B cell (primary cell): Measurements from ENCODE around the gene KLK6. TPM values are rescaled to one million over a fixed set of nuclear protein-coding genes. Genes with fewer than 3 reads are reported as not detected.

Experiments
- ATAC-seq: fragments of 200-7000 bp; cut with Tn5 transposase; one replicate; pipeline ENCODE4 v1.10.0; 2021; ENCODE audit warnings: low read depth, mild to moderate bottlenecking, moderate number of reproducible peaks, moderate library complexity
- CTCF ChIA-PET: fragments of 350-600 bp; sonication (Branson Sonifier 250); formaldehyde crosslinking; loops from one replicate; lab custom pipeline; 2021; ENCODE audit warnings: antibody characterized with exemption, inconsistent platforms; lab: Charles Lee
- POLR2A ChIA-PET: fragments of 350-600 bp; sonication (Branson Sonifier 250); formaldehyde crosslinking; loops from one replicate; lab custom pipeline; 2021; ENCODE audit warnings: antibody characterized with exemption; lab: Charles Lee
- DNase-seq: peaks from one replicate; pipeline ENCODE4 v3.0.0; 2013
- H2AFZ ChIP-seq: 2 replicates; pipeline ENCODE4 v1.6.1; 2012; ENCODE audit warnings: mild to moderate bottlenecking, low read depth, low read length; ENCODE audit not compliant: insufficient read depth, poor library complexity, severe bottlenecking
- H3K27ac ChIP-seq, 2 donors: 1 replicate in 1 of 2; 2 replicates in 1 of 2; pipeline ENCODE4 v1.5.1; 2012 to 2013; ENCODE audit warnings: low read length in 2 of 2, mild to moderate bottlenecking in 2 of 2, moderate library complexity in 1 of 2
- H3K27me3 ChIP-seq, 4 experiments: fragments of 200-600 bp in 1 of 4; sonication (generic) in 1 of 4; replicated peaks in 1 of 4; 1 replicate in 2 of 4; 2 replicates in 2 of 4; pipeline versions ENCODE4 v1.6.1 to v1.7.0; 2013 to 2016; ENCODE audit warnings: low read length in 3 of 4, mild to moderate bottlenecking in 2 of 4, mixed read lengths in 1 of 4, moderate library complexity in 1 of 4; ENCODE audit not compliant: insufficient read depth in 4 of 4, control insufficient read depth in 3 of 4; ENCODE audit errors: control extremely low read depth in 1 of 4
- H3K36me3 ChIP-seq, 2 experiments: replicated peaks in 1 of 2; 1 replicate in 1 of 2; 2 replicates in 1 of 2; pipeline versions ENCODE4 v1.6.1 to v1.7.1; 2013; ENCODE audit warnings: low read length in 1 of 2; ENCODE audit not compliant: insufficient read depth in 2 of 2, control insufficient read depth in 1 of 2; ENCODE audit errors: control extremely low read depth in 1 of 2, extremely low read depth in 1 of 2
- H3K4me1 ChIP-seq, 2 donors: fragments of 200-600 bp in 1 of 2; sonication (generic) in 1 of 2; 1 replicate in 1 of 2; 2 replicates in 1 of 2; pipeline versions ENCODE4 v1.5.1 to v1.6.1; 2013 to 2017; ENCODE audit warnings: low read length in 2 of 2; ENCODE audit not compliant: control insufficient read depth in 2 of 2, insufficient read depth in 2 of 2
- H3K4me2 ChIP-seq: replicated peaks from 2 replicates; pipeline ENCODE3; 2012; ENCODE audit warnings: mild to moderate bottlenecking, low read depth, low read length; ENCODE audit not compliant: poor library complexity, severe bottlenecking
- H3K4me3 ChIP-seq, 5 experiments: fragments of 200-600 bp in 1 of 5; sonication (generic) in 1 of 5; 1 replicate in 3 of 5; 2 replicates in 2 of 5; pipeline versions ENCODE4 v1.5.1 to v1.7.0; 2011 to 2016; ENCODE audit warnings: low read length in 4 of 5, mild to moderate bottlenecking in 4 of 5, low read depth in 2 of 5, control low read depth in 1 of 5, moderate library complexity in 1 of 5; ENCODE audit not compliant: insufficient read depth in 1 of 5; ENCODE audit errors: control extremely low read depth in 1 of 5, extremely low read depth in 1 of 5
- H3K79me2 ChIP-seq: fragments of 200-600 bp; sonication (generic); one replicate; pipeline ENCODE4 v1.6.0; 2016; ENCODE audit warnings: low read length; ENCODE audit not compliant: control insufficient read depth, insufficient read depth
- H3K9ac ChIP-seq: fragments of 200-600 bp; sonication (generic); 2 replicates; pipeline ENCODE4 v1.6.1; 2017; ENCODE audit warnings: mild to moderate bottlenecking, low read length, moderate library complexity
- H3K9me3 ChIP-seq, 3 donors: one replicate each; pipeline versions ENCODE4 v1.6.1 to v1.7.1; 2013; ENCODE audit warnings: low read length in 2 of 3; ENCODE audit not compliant: control insufficient read depth in 2 of 3, insufficient read depth in 1 of 3; ENCODE audit errors: control extremely low read depth in 1 of 3
- H4K20me1 ChIP-seq: 2 replicates; pipeline ENCODE4 v1.6.0; 2012; ENCODE audit warnings: mild to moderate bottlenecking, low read length; ENCODE audit not compliant: insufficient read depth, control insufficient read depth, poor library complexity, severe bottlenecking
- H3K27ac Mint-ChIP-seq: one replicate; pipeline ENCODE4 v1.8.0; 2021; ENCODE audit warnings: mixed read lengths
- H3K27me3 Mint-ChIP-seq: one replicate; pipeline ENCODE4 v1.8.0; 2021; ENCODE audit warnings: mixed read lengths
- H3K4me1 Mint-ChIP-seq: one replicate; pipeline ENCODE4 v1.8.0; 2021; ENCODE audit warnings: mixed read lengths
- H3K4me3 Mint-ChIP-seq: one replicate; pipeline ENCODE4 v1.8.0; 2021; ENCODE audit warnings: mixed read lengths
- H3K9me3 Mint-ChIP-seq: one replicate; pipeline ENCODE4 v1.8.0; 2022; ENCODE audit warnings: mixed read lengths; ENCODE audit not compliant: insufficient read depth
- CTCF ChIP-seq: fragments of 200-600 bp; IDR thresholded peaks from one replicate; pipeline ENCODE4 v1.8.0; 2022; ENCODE audit warnings: antibody characterized with exemption, mild to moderate bottlenecking
- EZH2 ChIP-seq: IDR thresholded peaks from 2 replicates; pipeline ENCODE4 v1.6.1; 2012; ENCODE audit warnings: borderline replicate concordance, low read depth, mild to moderate bottlenecking, moderate library complexity, low read length; ENCODE audit not compliant: insufficient read depth, poor library complexity, severe bottlenecking
- WGBS: methylation state at CpG from one replicate; pipeline ENCODE4 v1.1.5; 2013; ENCODE audit warnings: missing lambda C conversion rate; ENCODE audit not compliant: insufficient coverage; 5-methylcytosine and 5-hydroxymethylcytosine counted together
- intact Hi-C: fragments of 100-400 bp; cut with micrococcal nuclease; formaldehyde crosslinking; loops from one replicate; pipeline ENCODE4 v1.10.0; 2022
- polyA plus RNA-seq: library from polyadenylated mRNA; depleted of rRNA; stranded (reverse); fragments of >200 nt; gene quantifications from 2 replicates; pipeline ENCODE4 v1.2.3, GENCODE V29; 2012
- total RNA-seq, 2 donors: library from RNA; stranded (reverse); fragments of 120-200 nt in 1 of 2; gene quantifications; 1 replicate in 1 of 2; 2 replicates in 1 of 2; pipeline versions ENCODE4 v1.2.3 to v1.2.4, GENCODE V29; 2013 to 2022

Gene KLK6
- total and polyA plus RNA-seq, 2 donors (not counting 1 experiment from before 2014, with no cell fraction given), result not detected

DNA sequence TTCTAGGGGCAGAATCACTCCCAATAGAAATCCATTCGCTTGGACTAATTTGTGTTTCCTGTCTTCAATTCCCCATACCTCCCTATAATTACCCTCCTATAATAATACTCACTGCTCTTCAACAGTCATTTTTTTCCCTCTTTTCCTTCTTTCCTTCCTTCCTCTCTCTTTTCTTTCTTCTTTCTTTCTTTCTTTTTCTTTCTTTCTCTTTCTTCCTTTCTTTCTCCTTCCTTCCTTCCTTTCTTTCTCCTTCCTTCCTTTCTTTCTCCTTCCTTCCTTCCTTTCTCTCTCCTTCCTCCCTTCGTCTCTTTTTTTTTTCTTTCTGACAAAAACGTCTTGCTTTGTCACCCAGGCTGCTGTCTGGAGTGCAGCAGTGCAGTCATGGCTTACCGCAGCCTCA lies 24.6 kb downstream of the KLK6 start:
- Mint-ChIP-seq H3K4me1 (no peaks in the 10 kb centered on the region), H3K27me3 (peaks cover 26% of the 10 kb centered on the region), H3K9me3 (no peaks in the 10 kb centered on the region), H3K27ac (no peak overlapping the region), H3K4me3 (no peak overlapping the region)
- no peaks in the 10 kb centered on the region for H3K27me3 ChIP-seq
- H3K4me2 ChIP-seq, result no peak overlapping the region
- DNase-seq (no peak), ATAC-seq (no peak)
- no peak overlapping the region for H3K9ac ChIP-seq
- no peaks in the 10 kb centered on the region for H3K36me3 ChIP-seq
- H3K27ac ChIP-seq, result no peak overlapping the region
- no peak overlapping the region for H2AFZ ChIP-seq
- H3K4me1 ChIP-seq, result no peaks in the 10 kb centered on the region
- no peak overlapping the region for H3K4me3 ChIP-seq
- H3K9me3 ChIP-seq, result peaks cover 0 to 6% (median 1%) of the 10 kb centered on the region in 3 donors
- POLR2A ChIA-PET, result no interaction called here
- 68% methylated on average over 4 of the region's 4 CpGs for WGBS
- no peaks in the 10 kb centered on the region for H3K79me2 ChIP-seq
- no peaks in the 10 kb centered on the region for H4K20me1 ChIP-seq
- intact Hi-C loops, result no loop called here
- TF ChIP-seq EZH2 (no peak), CTCF (no peak)
- CTCF ChIA-PET, result no interaction called here

DNA sequence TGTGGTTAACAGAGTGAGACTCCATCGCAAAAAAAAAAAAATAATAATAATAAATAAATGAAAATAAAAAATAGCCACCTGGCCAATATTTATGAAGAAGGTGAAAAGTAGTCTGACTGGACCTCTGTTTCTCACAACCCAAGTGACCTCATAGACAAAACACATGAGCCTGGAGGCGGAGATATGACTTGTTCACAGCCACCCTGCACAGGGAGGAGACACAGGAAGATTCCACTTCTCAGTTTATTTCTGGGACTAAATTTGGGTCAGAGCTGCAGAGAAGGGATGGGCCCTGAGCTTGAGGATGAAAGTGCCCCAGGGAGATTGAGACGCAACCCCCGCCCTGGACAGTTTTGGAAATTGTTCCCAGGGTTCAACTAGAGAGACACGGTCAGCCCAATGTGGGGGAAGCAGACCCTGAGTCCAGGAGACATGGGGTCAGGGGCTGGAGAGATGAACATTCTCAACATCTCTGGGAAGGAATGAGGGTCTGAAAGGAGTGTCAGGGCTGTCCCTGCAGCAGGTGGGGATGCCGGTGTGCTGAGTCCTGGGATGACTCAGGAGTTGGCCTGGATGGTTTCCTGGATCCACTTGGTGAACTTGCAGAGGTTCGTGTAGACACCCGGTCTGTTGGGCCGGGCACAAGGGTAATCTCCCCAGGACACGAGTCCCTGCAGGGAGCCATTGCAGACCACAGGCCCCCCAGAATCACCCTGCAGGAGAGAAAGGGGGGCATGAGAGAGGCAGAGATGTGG lies 26.1 kb downstream of the KLK6 start:
- CTCF ChIA-PET, result no interaction called here
- no peak overlapping the region for H3K27ac ChIP-seq
- DNase-seq (no peak), ATAC-seq (no peak)
- no peaks in the 10 kb centered on the region for H3K36me3 ChIP-seq
- no peaks in the 10 kb centered on the region for H3K27me3 ChIP-seq
- no peaks in the 10 kb centered on the region for H3K79me2 ChIP-seq
- no peak overlapping the region for H3K4me3 Mint-ChIP-seq
- POLR2A ChIA-PET, result no interaction called here
- H4K20me1 ChIP-seq, result no peaks in the 10 kb centered on the region
- H3K9ac ChIP-seq, result no peak overlapping the region
- no peak overlapping the region for H2AFZ ChIP-seq
- H3K4me3 ChIP-seq, result no peak overlapping the region
- H3K4me2 ChIP-seq, result no peak overlapping the region
- intact Hi-C loops, result no loop called here
- peaks cover 4% of the 10 kb centered on the region for H3K9me3 Mint-ChIP-seq
- no peaks in the 10 kb centered on the region for H3K4me1 Mint-ChIP-seq
- WGBS, result 82% methylated on average over 8 of the region's 10 CpGs
- peaks cover 24% of the 10 kb centered on the region for H3K27me3 Mint-ChIP-seq
- no peak for TF ChIP-seq CTCF
- H3K9me3 ChIP-seq, result peaks cover 3 to 9% (median 6%) of the 10 kb centered on the region in 3 donors
- H3K4me1 ChIP-seq, result no peaks in the 10 kb centered on the region
- no peak overlapping the region for H3K27ac Mint-ChIP-seq
